GM23338 (cell line): ENCODE measurements around the gene C2CD3. TPM values are rescaled to one million over a fixed set of nuclear protein-coding genes. Genes with fewer than 3 reads are reported as not detected.
A peak's percentile ranks its signal among the peaks of the same experiment; 100 is the strongest.

Source experiments
- ATAC-seq: fragments of 200-7000 bp; cut with Tn5 transposase; 3 replicates; pipeline ENCODE4 v1.9.1; 2020
- DNase-seq: peaks from one replicate; pipeline ENCODE4 v3.0.0-alpha.2; 2015; ENCODE audit warnings: low spot score
- H2AFZ ChIP-seq: fragments of 200-600 bp; sonication (generic); 2 replicates; pipeline ENCODE4 v1.8.0; 2016; ENCODE audit warnings: antibody characterized with exemption, mild to moderate bottlenecking, moderate library complexity
- H3F3A ChIP-seq: fragments of 200-600 bp; sonication (generic); replicated peaks from 2 replicates; pipeline ENCODE4 v1.8.0; 2017; ENCODE audit warnings: antibody characterized with exemption, mixed run types, low read depth
- H3K27ac ChIP-seq: fragments of 200-600 bp; sonication (generic); 2 replicates; pipeline ENCODE4 v1.6.1; 2016; ENCODE audit warnings: low read depth
- H3K27me3 ChIP-seq: fragments of 200-600 bp; sonication (generic); 2 replicates; pipeline ENCODE4 v1.8.0; 2016; ENCODE audit warnings: mild to moderate bottlenecking, mixed run types, moderate library complexity; ENCODE audit not compliant: insufficient read depth
- H3K36me3 ChIP-seq: fragments of 200-600 bp; sonication (generic); 2 replicates; pipeline ENCODE4 v1.8.0; 2016; ENCODE audit warnings: mild to moderate bottlenecking; ENCODE audit not compliant: insufficient read depth
- H3K4me1 ChIP-seq: fragments of 200-600 bp; sonication (generic); 2 replicates; pipeline ENCODE4 v1.8.0; 2016; ENCODE audit warnings: mild to moderate bottlenecking, moderate library complexity; ENCODE audit not compliant: insufficient read depth
- H3K4me2 ChIP-seq: fragments of 200-600 bp; sonication (generic); 2 replicates; pipeline ENCODE4 v1.7.1; 2017; ENCODE audit warnings: mixed run types
- H3K4me3 ChIP-seq: fragments of 200-600 bp; sonication (generic); 2 replicates; pipeline ENCODE4 v1.6.1; 2016; ENCODE audit warnings: mixed run types
- H3K79me2 ChIP-seq: fragments of 200-600 bp; sonication (generic); replicated peaks from 2 replicates; pipeline ENCODE4 v1.8.0; 2017; ENCODE audit warnings: mild to moderate bottlenecking; ENCODE audit not compliant: insufficient read depth
- H3K9me2 ChIP-seq: fragments of 200-600 bp; sonication (generic); 2 replicates; pipeline ENCODE4 v1.8.0; 2017; ENCODE audit not compliant: insufficient read depth
- H4K20me1 ChIP-seq: fragments of 200-600 bp; sonication (generic); replicated peaks from 2 replicates; pipeline ENCODE4 v1.8.0; 2017; ENCODE audit warnings: mild to moderate bottlenecking; ENCODE audit not compliant: insufficient read depth
- H3K27ac Mint-ChIP-seq: 2 replicates; pipeline ENCODE4 v1.8.0; 2020; ENCODE audit warnings: inconsistent platforms, mild to moderate bottlenecking, moderate library complexity, mixed read lengths
- H3K27me3 Mint-ChIP-seq: 3 replicates; pipeline ENCODE4 v1.8.0; 2022; ENCODE audit warnings: low read depth, mild to moderate bottlenecking, moderate library complexity, mixed read lengths, inconsistent platforms; ENCODE audit not compliant: insufficient read depth, poor library complexity
- H3K36me3 Mint-ChIP-seq: 3 replicates; pipeline ENCODE4 v1.8.0; 2021; ENCODE audit warnings: low read depth, mild to moderate bottlenecking, inconsistent platforms, moderate library complexity, mixed read lengths
- H3K4me1 Mint-ChIP-seq: 3 replicates; pipeline ENCODE4 v1.8.0; 2020; ENCODE audit warnings: mild to moderate bottlenecking, inconsistent platforms, mixed read lengths
- H3K4me3 Mint-ChIP-seq: 3 replicates; pipeline ENCODE4 v1.8.0; 2021; ENCODE audit warnings: moderate library complexity, mild to moderate bottlenecking, inconsistent platforms, mixed read lengths
- H3K9me3 Mint-ChIP-seq: 3 replicates; pipeline ENCODE4 v1.8.0; 2020; ENCODE audit warnings: moderate library complexity, mild to moderate bottlenecking, inconsistent platforms, mixed read lengths
- EZH2phosphoT487 ChIP-seq: fragments of 200-600 bp; sonication (generic); IDR thresholded peaks from one replicate; pipeline ENCODE4 v1.8.1; 2018; ENCODE audit warnings: antibody characterized with exemption; ENCODE audit not compliant: unreplicated experiment
- NANOG ChIP-seq: IDR thresholded peaks from 2 replicates; pipeline ENCODE4 v1.6.1; 2016; ENCODE audit warnings: antibody characterized with exemption, borderline replicate concordance
- POLR2AphosphoS5 ChIP-seq: IDR thresholded peaks from 2 replicates; pipeline ENCODE4 v1.6.1; 2016; ENCODE audit warnings: antibody characterized with exemption, low read depth
- REST ChIP-seq: IDR thresholded peaks from one replicate; pipeline ENCODE4 v1.6.1; 2018; ENCODE audit warnings: antibody characterized with exemption; ENCODE audit not compliant: unreplicated experiment
- STAT1 ChIP-seq: IDR thresholded peaks from one replicate; pipeline ENCODE4 v1.6.1; 2016; ENCODE audit warnings: antibody characterized with exemption; ENCODE audit not compliant: unreplicated experiment
- ZNF114 ChIP-seq: fragments of 250-450 bp; sonication (Bioruptor Pico); IDR thresholded peaks from 2 replicates; pipeline ENCODE4 v1.5.0; 2020; ENCODE audit warnings: mild to moderate bottlenecking, moderate library complexity
- ZNF331 ChIP-seq: fragments of 250-450 bp; sonication (Bioruptor Pico); IDR thresholded peaks from 2 replicates; pipeline ENCODE4 v1.5.0; 2020; ENCODE audit warnings: low read depth, mild to moderate bottlenecking, moderate library complexity
- polyA plus RNA-seq: library from polyadenylated mRNA; unstranded; fragments of >200 nt; fragmentation: Nextera tagmentation; extraction: Ambion mirVana; gene quantifications from 2 replicates; pipeline ENCODE4 v1.2.1, GENCODE V29; 2016
- total RNA-seq: library from RNA; depleted of rRNA; stranded (reverse); fragments of >200 nt; shearing (Covaris generic); gene quantifications from 2 replicates; pipeline ENCODE4 v1.2.3, GENCODE V29; 2014
- TF ChIP-seq, protein P1 (sequence below): IDR thresholded peaks from 2 replicates; pipeline ENCODE4 v1.6.1; 2016; ENCODE audit warnings: antibody characterized with exemption

C2CD3 gene
- total and polyA plus RNA-seq, 2 experiments from 2014 or later, result 15.5 to 29.5 TPM

GRCh38 chr11:74182635-74183034 is 11.8 kb upstream of the C2CD3 start:
- no peaks in the 10 kb centered on the region for H3K27me3 Mint-ChIP-seq
- peaks cover 15% of the 10 kb centered on the region; the same call in 2 of the 3 replicates for H3K4me1 Mint-ChIP-seq
- Histone ChIP-seq H3K79me2 (peaks cover 87% of the 10 kb centered on the region), H2AFZ (no peak overlapping the region), H3K4me3 (no peak overlapping the region), H3F3A (no peaks in the 10 kb centered on the region), H3K27me3 (no peaks in the 10 kb centered on the region), H3K9me2 (no peaks in the 10 kb centered on the region), H3K27ac (no peak overlapping the region), H4K20me1 (peaks cover 18% of the 10 kb centered on the region), H3K4me1 (peaks cover 20% of the 10 kb centered on the region), H3K36me3 (no peaks in the 10 kb centered on the region), H3K4me2 (no peak overlapping the region)
- ATAC-seq (no peak), DNase-seq (no peak)
- TF ChIP-seq POLR2AphosphoS5 (no peak), STAT1 (no peak), ZNF331 (CRISPR knock-in tag) (no peak), EZH2phosphoT487 (no peak), REST (no peak), ZNF114 (CRISPR knock-in tag) (no peak)
- TF ChIP-seq, protein P1, sequence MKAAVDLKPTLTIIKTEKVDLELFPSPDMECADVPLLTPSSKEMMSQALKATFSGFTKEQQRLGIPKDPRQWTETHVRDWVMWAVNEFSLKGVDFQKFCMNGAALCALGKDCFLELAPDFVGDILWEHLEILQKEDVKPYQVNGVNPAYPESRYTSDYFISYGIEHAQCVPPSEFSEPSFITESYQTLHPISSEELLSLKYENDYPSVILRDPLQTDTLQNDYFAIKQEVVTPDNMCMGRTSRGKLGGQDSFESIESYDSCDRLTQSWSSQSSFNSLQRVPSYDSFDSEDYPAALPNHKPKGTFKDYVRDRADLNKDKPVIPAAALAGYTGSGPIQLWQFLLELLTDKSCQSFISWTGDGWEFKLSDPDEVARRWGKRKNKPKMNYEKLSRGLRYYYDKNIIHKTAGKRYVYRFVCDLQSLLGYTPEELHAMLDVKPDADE, result no peak
- no peak overlapping the region for H3K27ac Mint-ChIP-seq
- no peaks in the 10 kb centered on the region for H3K9me3 Mint-ChIP-seq
- H3K4me3 Mint-ChIP-seq, result no peak overlapping the region
- H3K36me3 Mint-ChIP-seq, result no peaks in the 10 kb centered on the region

DNA sequence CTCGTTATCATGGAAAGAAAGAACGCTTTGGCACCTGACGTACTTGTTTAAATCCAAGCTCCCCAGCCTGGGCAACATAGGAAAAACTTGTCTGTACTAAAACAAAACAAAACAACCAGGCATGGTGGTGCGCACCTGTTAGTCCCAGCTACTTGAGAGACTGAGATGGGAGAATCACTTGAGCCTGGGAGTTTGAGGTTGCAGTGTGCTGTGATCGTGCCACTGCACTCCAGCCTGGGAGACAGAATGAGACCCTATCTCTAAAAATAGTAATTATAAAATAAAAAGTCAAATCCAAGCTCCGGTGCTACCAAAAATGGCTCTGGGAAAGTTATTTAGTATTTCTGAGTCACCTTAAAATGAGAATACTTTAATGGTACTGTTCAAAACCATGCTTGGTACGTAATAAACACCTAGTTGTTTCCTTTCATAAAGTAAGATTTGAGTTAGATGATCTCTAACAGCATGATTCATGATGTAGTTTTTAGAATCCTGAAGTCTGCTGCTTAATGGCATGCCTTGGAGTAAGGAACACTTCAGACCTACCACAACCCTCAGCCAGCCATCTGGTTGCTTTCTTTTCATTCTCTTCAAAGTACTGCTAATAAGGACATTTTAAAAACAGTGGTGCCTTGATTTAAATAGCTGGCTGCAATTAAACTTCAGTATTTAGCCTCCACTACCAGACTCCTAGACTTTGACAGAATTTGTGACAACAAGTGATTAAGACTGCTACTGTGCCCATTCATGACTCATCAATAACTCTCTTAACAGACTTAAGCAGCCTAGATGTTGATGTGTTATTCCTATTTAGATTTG is 8.6 kb upstream of the C2CD3 start:
- Histone ChIP-seq H3F3A (no peaks in the 10 kb centered on the region), H3K4me1 (peaks cover 27% of the 10 kb centered on the region), H2AFZ (no peak overlapping the region), H4K20me1 (peaks cover 10% of the 10 kb centered on the region), H3K36me3 (no peaks in the 10 kb centered on the region), H3K4me2 (0 out of 2 replicates have a peak overlapping the region, but pooled peaks have one; percentile 22), H3K27ac (peak overlapping the region; percentile 27; the same call in 1 of the 2 replicates), H3K79me2 (peaks cover 92% of the 10 kb centered on the region), H3K9me2 (no peaks in the 10 kb centered on the region), H3K4me3 (no peak overlapping the region), H3K27me3 (no peaks in the 10 kb centered on the region)
- H3K27ac Mint-ChIP-seq, result peak overlapping the region; percentile 64
- no peaks in the 10 kb centered on the region for H3K9me3 Mint-ChIP-seq
- peaks cover 15% of the 10 kb centered on the region; the same call in 2 of the 3 replicates for H3K4me1 Mint-ChIP-seq
- ATAC-seq, result no peak
- no peak for TF ChIP-seq NANOG
- no peak for TF ChIP-seq POLR2AphosphoS5
- no peak for TF ChIP-seq REST
- H3K36me3 Mint-ChIP-seq, result no peaks in the 10 kb centered on the region
- no peaks in the 10 kb centered on the region for H3K27me3 Mint-ChIP-seq
- no peak overlapping the region for H3K4me3 Mint-ChIP-seq
- DNase-seq, result no peak
